SKM-1 treated with dmso at 0.1 percent for 144 hours (cell line): ENCODE results near the gene RPS2.

Experiments used
- DNase-seq: peaks from one replicate; lab custom pipeline; 2025; ENCODE audit not compliant: unreplicated experiment; lab: John Stamatoyannopoulos, UW

RPS2 gene

GRCh38 chr16:1982991-1983543 lies 18.4 kb upstream of the RPS2 start:
- no peak for DNase-seq

- no peak for DNase-seq
Observed at GRCh38 chr16:1982013-1982433, 17.4 kb upstream of the RPS2 start.

GRCh38 chr16:1981398-1981836 lies 16.8 kb upstream of the RPS2 start, which contains the start of gene NOXO1:
TSS of gene NOXO1 (minus strand) at chr16:1981469. CDS start at chr16:1981179, 290 bp downstream.
- DNase-seq = no peak

GRCh38 chr16:1980770-1981087 lies 16.1 kb upstream of the RPS2 start:
- DNase-seq = no peak

GRCh38 chr16:1980030-1980769 lies 15.6 kb upstream of the RPS2 start:
- DNase-seq = no peak

- DNase-seq = no peak
Observed at GRCh38 chr16:1979271-1980029, 14.8 kb upstream of the RPS2 start.

- no peak for DNase-seq
Observed at GRCh38 chr16:1978476-1979120, 14.0 kb upstream of the RPS2 start.

GRCh38 chr16:1977875-1978268 lies 13.2 kb upstream of the RPS2 start:
- no peak for DNase-seq

GRCh38 chr16:1976951-1977874 lies 12.6 kb upstream of the RPS2 start:
- DNase-seq = no peak

- DNase-seq = no peak
Observed at GRCh38 chr16:1976216-1976520, 11.5 kb upstream of the RPS2 start.

GRCh38 chr16:1975432-1976215 lies 11.0 kb upstream of the RPS2 start:
- DNase-seq = no peak

- no peak for DNase-seq
Observed at GRCh38 chr16:1974157-1975070, 9.8 kb upstream of the RPS2 start.

GRCh38 chr16:1973461-1974156 lies 9.0 kb upstream of the RPS2 start:
- no peak for DNase-seq

- no peak for DNase-seq
Observed at GRCh38 chr16:1972490-1972877, 7.9 kb upstream of the RPS2 start.

GRCh38 chr16:1971796-1972489 lies 7.3 kb upstream of the RPS2 start, which contains the start of gene TBL3:
TSS of gene TBL3 (plus strand) at chr16:1972053. CDS start at chr16:1972165, 112 bp downstream.
- DNase-seq = peak; percentile 87

- no peak for DNase-seq
Observed at GRCh38 chr16:1968146-1968953, 3.7 kb upstream of the RPS2 start.

- DNase-seq = no peak
Observed at GRCh38 chr16:1966460-1966859, 1.8 kb upstream of the RPS2 start, which contains the start of gene RNF151. TSS of gene RNF151 (plus strand) at chr16:1966856. CDS start at chr16:1966882, 26 bp downstream.
